Measurements from ENCODE around the gene SDR42E2.

- TF ChIP-seq CTCF (IDR thresholded peaks at IDR 0.05) (no peak), POLR2AphosphoS5 (IDR thresholded peaks at IDR 0.05) (no peak), POLR2A (IDR thresholded peaks at IDR 0.05; ENCODE audit: low read depth) (no peak)
Observed at GRCh38 chr16:22202261-22202637, 39.9 kb downstream of the SDR42E2 start.

All from esophagus muscularis mucosa (tissue), 3 donors.